Measurements from ENCODE around the gene COL23A1.
"Not testable (repeated sequence)": the region's sequence is repeated elsewhere in the genome, so short reads cannot be mapped to it uniquely, and the experiment has no call there.

The COL23A1 gene

DNA sequence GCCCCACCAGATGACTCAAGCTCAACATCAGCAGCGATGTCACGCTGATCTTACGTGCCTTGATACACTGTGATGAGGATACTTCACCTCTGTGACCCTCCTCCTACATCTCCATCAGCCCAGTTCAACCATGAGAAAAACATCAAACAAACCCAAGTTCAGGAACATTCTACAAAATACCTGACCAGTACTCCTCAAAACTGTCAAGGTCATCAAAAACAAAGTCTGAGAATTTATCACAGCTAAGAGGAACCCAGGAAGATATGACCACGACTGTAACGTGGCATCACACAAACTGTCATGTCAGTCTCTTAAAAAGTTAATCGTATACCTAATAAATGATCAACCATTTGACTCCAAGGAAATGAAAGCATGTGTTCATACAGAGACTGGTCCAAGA lies 90.8 kb downstream of the COL23A1 start:
- no peak for DNase-seq

DNA sequence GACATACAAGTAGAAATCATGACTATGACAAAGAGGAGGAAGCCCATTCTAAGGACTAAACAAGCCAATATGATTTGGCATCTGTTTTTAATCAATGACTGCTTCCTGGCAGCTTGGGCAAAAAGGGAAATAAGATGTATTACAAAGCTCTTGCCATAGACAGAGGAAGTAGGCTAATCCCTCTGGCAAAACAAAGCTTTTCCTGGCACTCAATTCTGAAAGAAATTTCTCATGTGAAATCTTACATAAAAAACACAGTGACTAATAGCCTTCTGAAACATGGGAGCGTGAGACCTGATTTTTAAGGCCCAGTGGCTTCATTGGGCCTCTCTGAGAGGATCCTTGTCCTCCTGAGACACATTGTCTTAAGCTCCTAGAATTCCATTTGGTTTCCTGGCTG lies 93.6 kb downstream of the COL23A1 start:
- no peak for DNase-seq

DNA sequence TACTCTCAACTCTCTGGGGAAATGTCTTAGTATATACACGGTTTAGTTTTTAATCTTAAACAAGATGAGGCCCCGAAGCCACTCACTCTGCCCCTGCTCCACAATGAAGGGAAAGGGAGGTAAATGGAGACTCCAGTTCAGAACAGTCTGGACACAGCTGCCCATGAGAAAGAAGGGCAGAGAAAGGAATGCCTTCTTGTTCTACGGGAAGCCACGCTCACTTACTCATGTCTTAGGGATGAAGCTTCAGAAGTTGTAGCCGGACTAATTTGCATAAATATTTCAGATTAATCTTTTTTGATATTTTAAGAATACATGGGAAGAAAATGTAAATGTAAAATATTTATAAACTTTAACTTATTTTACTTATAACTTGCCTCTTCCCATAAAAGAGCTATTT lies 94.0 kb downstream of the COL23A1 start:
- DNase-seq, result no peak

DNA sequence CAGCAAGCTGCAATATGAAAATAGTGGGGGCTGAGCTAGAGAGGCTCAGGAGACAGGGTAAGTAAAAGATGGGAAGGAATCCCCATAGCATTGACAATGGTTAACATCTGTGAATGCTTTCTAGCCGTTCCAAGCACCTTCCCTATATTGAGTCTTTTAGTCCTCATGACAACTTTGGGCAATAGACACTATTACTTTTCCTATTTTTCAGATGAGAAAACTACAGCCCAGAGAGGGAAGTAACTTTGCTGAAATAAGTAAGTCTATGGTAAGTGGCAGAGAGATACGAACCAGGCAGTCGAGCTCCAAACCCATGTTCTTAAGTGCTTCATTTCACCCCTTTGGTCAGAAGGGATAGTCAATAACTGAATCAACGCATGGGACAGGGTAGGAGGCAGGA lies 94.5 kb downstream of the COL23A1 start:
- no peak for DNase-seq

DNA sequence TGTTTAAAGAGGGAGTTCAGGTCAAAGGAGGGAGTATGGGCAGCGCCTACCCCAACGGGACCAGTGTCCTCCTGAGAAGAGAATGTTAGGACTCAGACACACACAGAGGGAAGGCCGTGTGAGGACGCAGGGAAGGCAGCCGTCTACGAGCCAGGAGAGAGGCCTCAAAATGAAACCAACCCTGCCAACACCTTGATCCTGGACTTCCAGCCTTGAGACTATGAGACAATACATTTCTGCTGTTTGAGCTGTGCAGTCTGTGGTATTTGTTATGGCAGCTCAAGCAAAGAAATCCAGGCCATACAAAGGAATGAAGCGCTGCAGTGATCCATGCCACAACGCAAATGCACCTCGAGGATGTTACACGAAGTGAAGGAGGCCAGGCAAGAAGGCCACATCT lies 97.9 kb downstream of the COL23A1 start:
- no peak for DNase-seq

DNA sequence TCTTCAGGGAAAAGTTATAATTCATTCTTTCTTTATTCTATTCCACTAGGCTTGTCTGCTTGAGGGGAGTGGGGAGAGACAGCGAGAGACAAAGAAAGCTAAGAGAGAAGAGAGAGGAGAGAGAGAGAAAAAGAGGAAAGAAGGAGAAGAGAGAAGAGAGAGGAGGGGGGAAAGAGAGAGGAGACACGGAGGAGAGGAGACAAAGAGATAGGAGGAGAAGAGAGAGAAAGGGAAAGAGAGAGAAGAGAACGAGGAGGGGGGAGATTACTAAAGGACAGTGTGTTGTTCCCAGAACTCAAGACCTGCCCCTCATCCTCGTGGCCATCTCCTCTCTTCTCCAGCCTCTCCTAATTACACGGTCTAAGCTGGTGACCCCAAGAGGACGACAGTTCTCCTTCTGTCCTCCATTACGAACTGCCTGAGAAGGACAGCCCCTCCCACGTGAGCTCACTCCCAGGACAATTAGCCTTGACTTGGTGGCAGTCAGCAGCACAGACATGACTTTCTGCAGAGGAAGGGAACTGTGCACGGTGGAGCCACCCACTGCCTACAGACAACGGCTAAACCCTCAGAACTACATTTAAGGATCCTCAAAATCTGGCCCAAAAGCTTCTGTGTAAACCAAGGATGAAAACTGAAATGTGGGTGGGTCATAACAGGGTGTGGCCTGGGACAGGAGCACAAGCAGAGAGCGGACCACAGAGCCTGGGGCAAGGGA lies 99.1 kb downstream of the COL23A1 start:
- no peak for DNase-seq

DNA sequence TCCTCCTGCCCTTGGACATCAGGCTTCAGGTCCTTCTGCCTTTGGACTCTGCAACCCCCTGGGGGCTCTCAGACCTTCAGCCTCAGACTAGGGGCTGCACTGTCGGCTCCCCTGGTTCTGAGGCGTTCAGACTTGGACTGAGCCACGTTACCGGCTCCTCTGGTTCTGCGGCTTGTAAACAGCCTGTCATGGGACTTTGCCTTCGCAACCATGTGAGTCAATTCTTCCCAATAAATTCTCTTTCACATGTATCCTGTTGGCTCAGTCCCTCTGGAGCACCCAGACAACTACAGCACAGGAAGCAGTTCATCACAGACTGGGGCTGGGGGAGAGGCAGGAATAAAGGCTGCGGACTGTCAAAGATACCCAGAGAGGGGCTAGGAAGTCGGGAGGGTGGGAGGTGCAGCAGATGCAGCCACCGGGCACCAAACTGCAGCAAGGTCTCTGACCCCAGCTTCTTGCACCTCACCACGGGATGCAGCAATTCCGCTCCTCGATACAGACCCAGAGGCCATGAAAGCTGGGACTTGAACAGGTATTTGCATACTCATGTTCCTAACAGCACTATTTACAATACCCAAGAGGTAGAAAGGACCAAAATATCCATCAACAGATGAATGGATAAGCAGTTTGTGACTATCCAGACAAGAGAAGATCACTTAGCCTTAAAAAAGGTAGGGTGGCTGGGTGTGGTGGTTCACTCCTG lies 100.8 kb downstream of the COL23A1 start:
- DNase-seq, result no peak

DNA sequence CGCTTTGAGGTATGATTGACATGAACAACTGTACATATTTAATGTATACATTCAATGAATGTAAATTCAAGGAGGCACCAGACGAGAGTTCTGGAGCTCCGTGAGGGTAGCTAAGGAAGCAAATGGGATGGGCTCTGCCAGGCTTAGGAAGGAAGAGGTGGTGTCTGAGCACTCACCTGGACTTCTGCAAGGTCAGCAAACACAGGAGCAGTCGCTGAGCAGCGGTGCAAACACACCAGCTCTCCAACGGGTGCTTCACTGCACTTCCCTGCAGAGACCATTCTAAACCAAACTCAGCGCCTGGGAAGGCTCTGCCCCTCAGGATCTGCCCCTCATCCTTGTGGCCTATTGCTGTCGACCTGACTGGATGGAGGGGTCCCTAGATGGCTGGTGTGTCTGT lies 101.5 kb downstream of the COL23A1 start:
- DNase-seq, result no peak

DNA sequence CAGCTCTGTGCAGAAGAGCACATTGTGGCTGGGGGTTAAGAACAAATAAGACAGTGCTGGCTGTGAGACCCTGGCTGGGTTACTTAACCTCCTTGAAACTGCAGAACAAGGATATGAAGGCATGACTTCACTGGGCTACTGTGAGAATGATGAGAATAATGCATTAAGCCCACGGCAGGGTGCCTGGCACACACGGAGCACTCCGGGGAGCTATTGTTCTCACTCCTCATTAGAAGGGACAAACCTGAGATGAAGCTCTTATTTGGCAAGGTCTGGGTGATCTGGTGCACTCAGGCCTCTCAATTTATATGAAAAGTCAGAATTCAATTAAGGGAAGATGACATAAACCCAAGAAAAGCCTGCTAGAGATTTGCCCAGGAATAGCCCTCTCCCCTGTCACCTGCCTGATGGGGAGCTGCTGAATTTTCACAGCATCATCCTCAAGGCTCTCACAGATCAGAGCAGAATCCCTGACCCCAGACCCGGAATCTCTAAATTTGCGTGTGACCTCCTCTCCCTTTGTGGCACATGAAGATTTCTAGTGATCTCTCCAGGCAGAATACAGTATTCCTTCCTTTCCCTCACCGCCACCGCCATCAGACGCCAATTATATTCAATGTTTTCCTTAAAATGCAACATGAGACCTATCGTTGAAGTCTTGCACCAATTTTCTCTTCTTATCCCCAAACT lies 102.1 kb downstream of the COL23A1 start:
- no peak for DNase-seq

DNA sequence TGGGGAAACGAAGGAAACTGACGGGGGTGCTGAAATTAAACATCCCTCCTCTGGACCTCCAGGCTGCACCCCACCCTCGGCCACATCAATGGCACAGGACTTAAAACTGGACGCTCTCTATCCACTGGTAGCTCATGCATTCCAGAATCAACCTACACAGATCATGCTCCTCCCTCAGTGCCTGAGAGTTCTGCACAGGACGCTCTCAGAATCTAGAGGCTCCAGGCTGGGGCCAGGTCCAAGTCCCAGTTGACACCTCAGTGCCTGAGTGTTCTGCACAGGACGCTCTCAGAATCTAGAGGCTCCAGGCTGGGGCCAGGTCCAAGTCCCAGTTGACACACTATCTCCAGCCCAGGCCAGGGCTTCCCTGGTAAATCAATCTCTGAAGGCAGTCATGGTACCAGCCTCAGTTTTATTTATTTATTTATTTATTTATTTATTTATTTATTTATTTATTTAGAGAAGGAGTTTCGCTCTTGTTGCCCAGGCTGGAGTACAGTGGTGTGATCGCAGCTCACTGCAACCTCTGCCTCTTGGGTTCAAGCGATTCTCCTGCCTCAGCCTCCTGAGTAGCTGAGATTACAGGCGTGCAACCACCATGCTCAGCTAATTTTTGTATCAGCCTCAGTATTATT lies 103.2 kb downstream of the COL23A1 start:
- DNase-seq, result not testable (repeated sequence)

DNA sequence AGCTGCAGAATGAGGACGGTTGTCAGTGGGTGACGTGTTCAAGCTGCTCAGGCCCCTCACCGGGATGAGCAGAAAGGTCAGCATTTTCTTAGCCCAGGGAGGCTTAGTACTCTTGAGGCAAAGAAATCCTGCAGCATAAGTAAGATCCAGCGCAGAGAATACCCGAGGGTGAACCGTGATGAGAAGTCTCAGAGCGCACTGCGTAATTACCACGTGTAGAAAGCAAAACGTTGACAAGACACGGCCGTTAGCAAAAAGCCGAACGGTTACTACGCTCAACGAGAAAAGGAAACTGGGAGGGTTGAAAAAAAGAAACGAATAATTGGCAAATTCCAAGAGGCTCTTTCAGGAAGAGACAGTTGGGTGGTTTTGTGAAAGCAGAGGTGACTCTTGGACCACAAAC lies 104.0 kb downstream of the COL23A1 start:
- no peak for DNase-seq

DNA sequence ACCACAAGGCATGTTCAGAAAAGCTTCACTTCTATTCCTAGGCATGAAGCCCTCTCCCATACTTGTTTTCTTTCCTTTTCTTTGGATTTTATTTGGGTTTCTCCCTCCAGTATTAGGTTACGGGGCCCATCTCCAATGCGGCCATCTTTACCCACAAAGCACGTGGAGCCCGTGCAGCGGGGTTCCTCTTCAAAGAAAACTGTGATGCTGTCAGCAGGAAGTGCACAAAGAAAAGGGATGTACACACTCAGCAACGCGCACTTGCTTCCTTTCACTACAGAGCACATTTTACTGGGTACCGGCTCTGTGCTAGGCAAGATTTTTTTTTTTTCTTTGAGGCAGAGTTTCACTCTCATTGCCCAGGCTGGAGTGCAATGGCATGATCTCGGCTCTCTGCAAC lies 106.6 kb downstream of the COL23A1 start:
- no peak for DNase-seq

DNA sequence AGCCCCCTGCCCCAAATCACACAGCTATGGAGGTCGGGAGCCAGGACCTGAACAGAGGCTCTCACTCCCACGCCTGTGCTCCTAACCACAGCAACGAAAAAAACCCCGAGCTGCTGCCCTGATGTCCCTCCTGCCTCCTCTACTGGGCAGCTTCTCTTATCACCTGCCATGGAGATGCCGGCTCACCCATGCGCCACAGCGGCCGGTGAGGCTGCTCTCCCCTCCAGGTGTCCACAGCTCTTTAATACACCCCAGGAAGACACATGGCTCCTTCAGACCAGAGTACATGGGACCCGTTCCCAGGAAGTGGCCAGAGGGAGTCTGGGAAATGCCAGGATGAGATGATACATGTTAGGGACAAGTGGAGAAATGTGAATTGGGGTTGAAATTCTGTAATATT lies 110.9 kb downstream of the COL23A1 start:
- DNase-seq, result no peak

DNA sequence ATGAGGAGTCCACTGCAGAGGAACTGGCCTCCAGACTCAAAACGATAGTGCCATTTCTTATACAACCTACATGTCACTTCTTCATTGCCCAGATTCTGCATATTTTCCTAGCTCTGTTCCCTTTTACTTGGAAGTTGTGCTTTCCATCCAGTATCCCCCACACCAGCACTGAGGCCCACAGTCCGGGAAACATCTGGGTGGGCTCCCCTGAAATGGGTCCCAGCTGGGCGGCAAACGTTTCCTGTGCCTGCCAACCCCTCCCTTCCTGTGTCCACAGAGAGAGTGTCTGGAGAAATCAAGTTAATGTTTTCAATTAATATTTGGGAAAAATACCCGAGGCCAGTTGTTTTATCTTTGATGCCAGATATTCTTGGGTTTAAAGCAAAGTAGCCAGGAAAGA lies 111.8 kb downstream of the COL23A1 start:
- DNase-seq, result no peak

DNA sequence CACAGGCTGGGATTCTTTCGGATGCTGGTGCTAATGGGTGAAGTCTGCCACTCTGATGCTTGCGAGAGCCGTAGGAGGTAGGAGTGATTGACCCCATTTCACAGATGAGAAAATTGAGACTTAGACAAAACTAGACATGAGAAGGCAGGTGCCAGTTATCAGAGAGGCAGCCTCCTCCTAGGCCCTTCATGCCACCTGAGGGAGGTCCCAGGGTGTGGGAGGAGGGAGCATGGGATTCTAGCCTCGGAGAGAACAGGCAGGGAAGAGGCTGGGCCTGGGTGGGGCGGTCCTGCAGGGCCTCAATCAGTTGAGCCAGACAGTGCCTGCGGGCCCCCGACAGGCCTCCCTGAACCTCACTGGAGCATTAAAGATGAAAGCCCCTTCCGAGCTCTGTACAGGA lies 112.4 kb downstream of the COL23A1 start:
- DNase-seq, result no peak

DNA sequence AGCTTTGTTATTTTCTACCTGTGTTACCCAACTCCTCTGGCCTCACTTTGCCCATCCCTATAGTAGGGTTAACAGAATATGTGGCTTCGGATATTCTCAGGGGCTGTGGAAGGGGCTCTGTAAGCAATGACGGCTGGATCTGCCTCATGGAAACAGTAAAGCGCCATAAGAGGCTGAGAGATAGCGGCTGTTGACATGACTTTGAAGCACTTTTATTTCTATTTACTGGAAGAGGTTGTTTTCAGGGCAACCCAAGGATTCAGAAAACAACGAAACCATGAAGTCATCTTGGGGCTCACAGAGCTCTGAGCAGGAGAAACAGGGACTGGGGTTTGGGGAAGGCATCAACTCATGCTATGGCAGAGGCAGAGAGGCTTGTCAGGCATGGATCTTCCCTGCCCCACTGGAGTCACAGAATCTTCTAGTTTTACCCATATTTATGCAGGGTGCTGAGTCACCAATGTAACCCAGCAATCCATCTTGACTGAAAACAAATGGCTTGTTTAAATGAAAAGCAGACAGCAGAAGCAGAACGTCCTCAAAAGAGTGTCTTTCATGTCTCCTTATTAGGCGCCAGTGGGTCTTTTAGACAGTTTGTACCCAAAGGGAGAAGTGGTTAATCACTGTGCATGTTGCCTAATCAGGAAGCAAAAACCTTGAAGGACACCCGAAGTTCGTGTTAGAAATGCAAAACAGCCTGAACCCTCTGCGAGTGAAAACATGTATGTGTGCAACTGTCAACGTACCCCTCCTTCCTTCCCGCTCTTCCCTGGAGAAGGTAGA lies 113.0 kb downstream of the COL23A1 start:
- DNase-seq, result no peak

DNA sequence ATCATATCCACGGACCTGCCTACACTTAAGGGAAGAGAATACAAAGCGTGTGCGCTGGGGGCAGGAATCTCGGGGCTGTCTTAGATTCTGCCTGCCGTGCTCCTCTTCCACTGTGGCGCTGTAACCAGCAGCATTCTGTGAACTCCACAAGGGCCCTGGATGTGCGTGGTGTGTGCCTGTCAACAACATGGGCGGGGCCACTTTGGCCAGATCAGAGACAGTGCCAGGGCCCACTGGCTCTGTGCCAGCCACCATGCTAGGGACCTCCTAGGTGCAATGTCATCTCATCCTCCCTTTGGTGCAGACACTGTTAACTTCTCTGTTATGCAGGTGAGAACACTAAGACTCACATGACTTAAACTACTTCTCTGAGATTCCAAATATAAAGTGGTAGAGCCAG lies 113.7 kb downstream of the COL23A1 start:
- no peak for DNase-seq

DNA sequence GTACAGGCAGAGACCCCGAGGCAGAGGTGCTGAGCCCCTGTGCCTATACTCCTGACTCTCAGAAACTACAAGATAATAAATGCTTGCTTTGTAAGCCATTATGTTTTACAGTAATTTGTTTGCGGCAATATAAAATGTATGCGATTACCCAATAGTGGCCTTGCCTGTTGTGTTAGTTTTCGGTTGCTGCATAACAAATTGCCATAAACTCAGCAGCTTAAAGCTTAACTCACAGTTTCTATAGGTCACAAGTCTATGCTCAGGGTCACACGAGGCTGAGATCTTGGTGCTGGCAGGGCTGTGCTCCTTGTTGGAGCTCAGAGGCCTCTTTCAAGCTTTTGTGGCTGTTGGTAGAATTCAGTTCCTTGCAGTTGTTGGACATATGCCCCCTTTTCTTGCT lies 114.8 kb downstream of the COL23A1 start:
- no peak for DNase-seq

DNA sequence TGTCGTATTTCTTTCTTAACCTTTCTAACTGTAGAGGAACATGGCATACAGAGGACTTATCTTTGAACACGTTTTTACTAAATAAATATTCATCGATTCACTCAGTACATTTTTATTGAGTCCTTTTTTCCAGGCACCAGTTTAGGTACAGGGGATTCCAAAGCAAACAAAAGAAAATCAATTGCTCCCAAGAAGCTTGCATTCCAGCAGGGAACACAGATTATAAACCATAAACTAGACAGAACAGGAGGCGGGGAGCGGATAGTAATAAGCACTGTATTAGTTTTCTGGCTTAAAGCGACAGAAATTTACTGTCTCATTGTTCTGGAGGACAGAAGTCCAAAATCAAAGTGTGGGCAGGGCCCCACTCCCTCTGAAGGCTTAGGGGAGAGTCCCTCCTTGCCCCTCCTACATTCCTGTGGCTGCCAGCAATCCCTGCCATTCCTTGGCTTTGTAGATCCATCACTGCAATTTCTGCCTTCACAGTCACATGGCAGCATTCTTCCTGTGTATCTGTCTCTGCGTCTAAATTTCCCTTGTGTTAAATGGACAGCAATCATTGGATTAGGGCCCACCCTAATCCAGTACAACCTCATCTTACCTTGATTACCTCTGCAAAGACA lies 115.5 kb downstream of the COL23A1 start:
- DNase-seq, result no peak

DNA sequence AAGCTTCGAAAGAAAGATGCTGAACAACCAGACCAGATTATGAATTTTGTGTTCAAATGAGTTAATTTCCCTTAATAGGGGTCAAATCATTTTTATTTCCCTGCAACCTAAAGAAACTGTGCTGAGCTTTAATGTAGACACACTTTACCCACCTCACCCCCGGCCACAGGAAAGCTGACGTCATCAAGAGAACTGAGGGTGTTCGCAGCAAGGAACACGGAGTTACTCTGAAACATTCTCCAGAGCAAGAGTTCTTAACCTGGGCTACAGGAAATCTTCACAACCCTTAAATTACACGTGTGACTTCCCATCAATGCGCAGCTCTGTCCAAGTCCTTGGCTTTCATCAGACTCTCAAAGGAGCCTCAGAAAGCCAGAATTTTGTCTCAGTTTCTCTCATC lies 116.3 kb downstream of the COL23A1 start:
- no peak for DNase-seq

DNA sequence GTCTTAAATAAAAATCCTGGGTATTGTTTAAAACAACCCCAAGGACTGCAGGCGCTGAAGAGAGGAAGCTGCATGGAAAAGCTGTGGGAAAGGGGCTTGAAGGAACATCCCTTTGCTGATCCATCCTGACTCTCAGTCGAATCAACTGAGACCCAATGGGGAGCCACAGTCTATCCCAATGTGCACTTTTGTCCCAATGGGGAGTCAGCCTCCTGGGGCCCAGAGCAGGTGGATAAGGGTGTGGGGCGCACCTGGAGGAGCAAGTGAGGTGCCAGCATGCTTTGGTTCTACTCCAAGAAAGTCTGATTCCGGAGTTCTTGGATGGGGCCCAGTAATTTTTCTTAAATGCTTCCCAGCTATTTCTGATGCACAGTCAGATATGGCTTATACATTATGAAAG lies 118.1 kb downstream of the COL23A1 start:
- no peak for DNase-seq

DNA sequence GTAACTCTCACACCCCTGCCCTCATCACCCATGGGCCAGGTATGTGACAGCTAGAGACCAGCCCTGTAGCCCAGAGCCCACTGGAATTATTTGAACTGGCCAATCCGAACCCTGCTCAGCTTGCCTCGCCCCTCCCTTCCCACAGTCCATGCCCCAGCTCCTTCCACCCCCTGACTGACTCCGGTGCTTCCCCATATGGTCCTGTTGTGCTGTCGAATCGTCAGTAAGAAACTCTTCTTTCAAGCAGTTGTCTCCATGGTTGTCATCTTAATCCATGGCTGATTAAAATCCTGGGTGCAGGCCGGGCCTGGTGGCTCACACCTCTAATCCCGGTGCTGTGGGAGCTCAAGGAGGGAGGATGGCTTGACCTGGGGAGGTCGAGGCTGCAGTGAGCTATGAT lies 118.5 kb downstream of the COL23A1 start:
- no peak for DNase-seq

DNA sequence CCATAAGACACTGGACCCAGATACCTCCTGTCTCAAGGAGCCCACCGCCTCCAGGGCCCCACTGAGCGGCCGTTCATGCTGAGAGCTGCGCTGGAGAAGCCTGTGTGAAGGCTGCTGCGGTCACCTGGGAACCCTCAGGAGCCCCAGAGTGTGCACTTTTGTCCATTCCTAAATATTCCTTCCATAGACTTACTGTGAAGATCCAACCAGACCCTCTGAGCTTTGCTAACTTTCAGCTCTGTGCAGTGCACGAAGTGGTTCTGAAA lies 119.5 kb downstream of the COL23A1 start:
- DNase-seq, result no peak
